ENCODE results near the gene EHD1. TPM values are rescaled to one million over a fixed set of nuclear protein-coding genes. Genes with fewer than 3 reads are reported as not detected.

The EHD1 gene
- total RNA-seq, 2 donors from 2014 or later = 39.7 to 43.8 TPM

- peak; percentile 80 for DNase-seq
- no peaks in the 10 kb centered on the region for H3K4me1 ChIP-seq (ENCODE audit: control insufficient read depth, insufficient read depth, low read length)
- Mint-ChIP-seq H3K4me3 (no peak overlapping the region), H3K36me3 (ENCODE audit: low read depth) (peaks cover 11% of the 10 kb centered on the region), H3K27ac (no peak overlapping the region), H3K9me3 (no peaks in the 10 kb centered on the region), H3K27me3 (ENCODE audit: insufficient read depth) (no peaks in the 10 kb centered on the region), H3K4me1 (peaks cover 17% of the 10 kb centered on the region)
- H3K36me3 ChIP-seq (ENCODE audit: control insufficient read depth, insufficient read depth, low read length) = peaks cover 12% of the 10 kb centered on the region
- H3K27ac ChIP-seq (ENCODE audit: low read depth, low read length) = peak overlapping the region; percentile 24
- H3K4me3 ChIP-seq (ENCODE audit: low read length) = no peak overlapping the region
- WGBS, 2 experiments (ENCODE audit: insufficient coverage in 1 of 2, insufficient read length in 1 of 2) = 72 to 91% methylated on average over 9 to 13 of the region's 13 CpGs
- no peaks in the 10 kb centered on the region for H3K27me3 ChIP-seq (ENCODE audit: control insufficient read depth, insufficient read depth, low read length, poor library complexity, severe bottlenecking)
- H3K9ac ChIP-seq (ENCODE audit: extremely low read depth, low read length, poor library complexity, severe bottlenecking) = no peak overlapping the region
- TF ChIP-seq CTCF (conservative IDR thresholded peaks at IDR 0.05) = peak; percentile 59
- no peaks in the 10 kb centered on the region for H3K9me3 ChIP-seq (ENCODE audit: control insufficient read depth, low read length)
Measured at GRCh38 chr11:64850979-64851567, 27.3 kb downstream of the EHD1 start.

GRCh38 chr11:64849598-64850356, 28.6 kb downstream of the EHD1 start:
- H3K9ac ChIP-seq (ENCODE audit: extremely low read depth, low read length, poor library complexity, severe bottlenecking) = no peak overlapping the region
- no peak overlapping the region for H3K4me3 Mint-ChIP-seq

More at GRCh38 chr11:64849598-64850356, 28.6 kb downstream of the EHD1 start:
- H3K9me3 Mint-ChIP-seq = no peaks in the 10 kb centered on the region
- no peak for TF ChIP-seq CTCF (conservative IDR thresholded peaks at IDR 0.05)
- WGBS, 2 experiments (ENCODE audit: insufficient coverage in 1 of 2, insufficient read length in 1 of 2) = 96 to 97% methylated on average over 17 to 19 of the region's 19 CpGs
- peaks cover 5% of the 10 kb centered on the region for H3K36me3 Mint-ChIP-seq (ENCODE audit: low read depth)
- Histone ChIP-seq H3K27ac (ENCODE audit: low read depth, low read length) (no peak overlapping the region), H3K36me3 (ENCODE audit: control insufficient read depth, insufficient read depth, low read length) (peaks cover 4% of the 10 kb centered on the region), H3K27me3 (ENCODE audit: control insufficient read depth, insufficient read depth, low read length, poor library complexity, severe bottlenecking) (no peaks in the 10 kb centered on the region), H3K4me3 (ENCODE audit: low read length) (no peak overlapping the region), H3K9me3 (ENCODE audit: control insufficient read depth, low read length) (no peaks in the 10 kb centered on the region), H3K4me1 (ENCODE audit: control insufficient read depth, insufficient read depth, low read length) (no peaks in the 10 kb centered on the region)
- H3K27ac Mint-ChIP-seq = no peak overlapping the region
- H3K27me3 Mint-ChIP-seq (ENCODE audit: insufficient read depth) = no peaks in the 10 kb centered on the region
- H3K4me1 Mint-ChIP-seq = peaks cover 17% of the 10 kb centered on the region
- DNase-seq = no peak
